GM21390 (cell line): Measurements from ENCODE around the gene KCNK7.

Experiments used
- ATAC-seq: cut with Tn5 transposase; IDR thresholded peaks from one replicate; pipeline ENCODE4 v1.9.1; 2021; ENCODE audit not compliant: unreplicated experiment

The KCNK7 gene

GRCh38 chr11:65589444-65590239 is 6.0 kb downstream of the KCNK7 start:
- no peak for ATAC-seq

- ATAC-seq, result peak; percentile 80
Measured at GRCh38 chr11:65588199-65589054, 7.2 kb downstream of the KCNK7 start.

GRCh38 chr11:65586676-65587075 is 8.9 kb downstream of the KCNK7 start:
- no peak for ATAC-seq

- ATAC-seq, result no peak
Measured at GRCh38 chr11:65586247-65586630, 9.4 kb downstream of the KCNK7 start.

GRCh38 chr11:65585396-65586246 is 10.0 kb downstream of the KCNK7 start:
- no peak for ATAC-seq

- no peak for ATAC-seq
Measured at GRCh38 chr11:65584723-65585171, 10.9 kb downstream of the KCNK7 start.

GRCh38 chr11:65584106-65584505 is 11.5 kb downstream of the KCNK7 start:
- ATAC-seq, result no peak

- no peak for ATAC-seq
Measured at GRCh38 chr11:65583589-65583988, 12.0 kb downstream of the KCNK7 start.

GRCh38 chr11:65581928-65582327 is 13.7 kb downstream of the KCNK7 start:
- ATAC-seq, result no peak

GRCh38 chr11:65580756-65581155 is 14.8 kb downstream of the KCNK7 start:
- no peak for ATAC-seq

- ATAC-seq, result no peak
Measured at GRCh38 chr11:65580031-65580692, 15.4 kb downstream of the KCNK7 start.

- no peak for ATAC-seq
Measured at GRCh38 chr11:65579291-65579690, 16.3 kb downstream of the KCNK7 start.

- ATAC-seq, result no peak
Measured at GRCh38 chr11:65578667-65579066, 16.9 kb downstream of the KCNK7 start.

GRCh38 chr11:65578134-65578533 is 17.5 kb downstream of the KCNK7 start:
- ATAC-seq, result no peak

- no peak for ATAC-seq
Measured at GRCh38 chr11:65577756-65578109, 17.9 kb downstream of the KCNK7 start.

GRCh38 chr11:65576867-65577755 is 18.5 kb downstream of the KCNK7 start:
- no peak for ATAC-seq

- ATAC-seq, result no peak
Measured at GRCh38 chr11:65576232-65576866, 19.3 kb downstream of the KCNK7 start.

GRCh38 chr11:65575568-65576231 is 19.9 kb downstream of the KCNK7 start, which contains the start of gene EHBP1L1:
TSS of gene EHBP1L1 (plus strand) at chr11:65576053. CDS start at chr11:65576303, 250 bp downstream.
- no peak for ATAC-seq
